Vagina (tissue), 2 donors: Measurements from ENCODE around the gene CELF5.

Source experiments
- POLR2A ChIP-seq, 2 donors: fragments of 450-650 bp; IDR thresholded peaks; one replicate each; pipeline ENCODE4 v1.6.1; 2017; ENCODE audit warnings: antibody characterized with exemption in 2 of 2, mild to moderate bottlenecking in 2 of 2, moderate library complexity in 2 of 2
- TF ChIP-seq, protein P1 (sequence below), 3 experiments: fragments of 450-650 bp in 2 of 3; fragments of 200-600 bp in 1 of 3; sonication (generic) in 1 of 3; IDR thresholded peaks; one replicate each; pipeline ENCODE4 v1.5.1; 2017 to 2019; ENCODE audit warnings: antibody characterized with exemption in 3 of 3, mild to moderate bottlenecking in 2 of 3, moderate library complexity in 2 of 3

DNA sequence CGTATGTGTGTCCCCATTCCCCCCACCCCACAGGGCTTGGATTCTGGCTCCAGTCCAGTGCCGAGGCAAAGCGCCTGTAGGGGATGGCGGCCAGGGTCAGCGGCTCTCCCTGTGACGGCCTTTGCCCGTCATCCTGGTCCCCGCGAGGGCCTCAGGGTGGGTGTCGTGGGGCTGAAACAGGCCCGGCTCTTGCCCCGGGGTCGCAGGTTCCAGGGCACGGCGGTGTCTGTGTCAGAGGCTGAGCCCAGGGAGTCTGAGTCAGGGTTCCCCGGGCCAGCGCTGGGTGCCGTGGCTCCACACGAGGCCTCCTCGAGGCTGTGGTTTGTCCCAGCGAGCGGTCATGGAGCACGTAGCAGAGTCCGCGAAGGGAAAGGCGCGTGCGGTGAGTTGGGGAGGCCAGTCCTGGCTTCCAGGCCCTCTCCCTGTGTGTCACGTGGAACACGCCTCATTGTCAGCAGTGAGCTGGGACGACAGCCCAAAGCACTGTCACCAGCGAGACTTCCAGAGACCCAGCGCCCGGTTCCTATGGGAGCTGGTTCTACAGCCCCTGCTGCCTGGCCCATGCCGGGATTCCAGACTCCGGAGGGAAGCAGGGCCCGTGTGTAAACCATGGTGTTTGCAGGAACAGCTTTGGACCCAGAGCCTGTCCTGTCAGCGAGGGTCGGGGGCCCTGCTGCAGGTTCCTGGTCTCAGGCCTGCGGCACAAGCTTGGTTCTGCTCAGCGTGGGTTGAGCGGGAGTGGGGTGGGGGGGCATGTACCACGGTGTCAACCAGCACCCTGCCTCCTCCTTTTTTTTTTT is 25.4 kb upstream of the CELF5 start:
- TF ChIP-seq, protein P1, sequence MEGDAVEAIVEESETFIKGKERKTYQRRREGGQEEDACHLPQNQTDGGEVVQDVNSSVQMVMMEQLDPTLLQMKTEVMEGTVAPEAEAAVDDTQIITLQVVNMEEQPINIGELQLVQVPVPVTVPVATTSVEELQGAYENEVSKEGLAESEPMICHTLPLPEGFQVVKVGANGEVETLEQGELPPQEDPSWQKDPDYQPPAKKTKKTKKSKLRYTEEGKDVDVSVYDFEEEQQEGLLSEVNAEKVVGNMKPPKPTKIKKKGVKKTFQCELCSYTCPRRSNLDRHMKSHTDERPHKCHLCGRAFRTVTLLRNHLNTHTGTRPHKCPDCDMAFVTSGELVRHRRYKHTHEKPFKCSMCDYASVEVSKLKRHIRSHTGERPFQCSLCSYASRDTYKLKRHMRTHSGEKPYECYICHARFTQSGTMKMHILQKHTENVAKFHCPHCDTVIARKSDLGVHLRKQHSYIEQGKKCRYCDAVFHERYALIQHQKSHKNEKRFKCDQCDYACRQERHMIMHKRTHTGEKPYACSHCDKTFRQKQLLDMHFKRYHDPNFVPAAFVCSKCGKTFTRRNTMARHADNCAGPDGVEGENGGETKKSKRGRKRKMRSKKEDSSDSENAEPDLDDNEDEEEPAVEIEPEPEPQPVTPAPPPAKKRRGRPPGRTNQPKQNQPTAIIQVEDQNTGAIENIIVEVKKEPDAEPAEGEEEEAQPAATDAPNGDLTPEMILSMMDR (IDR thresholded peaks at IDR 0.05) = no peak
- no peak for TF ChIP-seq POLR2A (IDR thresholded peaks at IDR 0.05)
